Peyer's patch (tissue), 4 donors: ENCODE data around the gene THAP4. TPM values are rescaled to one million over a fixed set of nuclear protein-coding genes. Genes with fewer than 3 reads are reported as not detected.

Experiments
- DNase-seq, 3 donors: peaks; one replicate each; pipeline ENCODE4 v3.0.0-alpha.2; 2017 to 2019
- H3K27ac ChIP-seq, 4 donors: fragments of 200-600 bp; sonication (generic); one replicate each; pipeline ENCODE4 v1.5.1; 2016 to 2019
- H3K27me3 ChIP-seq, 2 donors: fragments of 200-600 bp; sonication (generic); one replicate each; pipeline ENCODE4 v1.5.1; 2019
- H3K36me3 ChIP-seq, 3 donors: fragments of 200-600 bp; sonication (generic); one replicate each; pipeline ENCODE4 v1.5.1; 2016 to 2019
- H3K4me1 ChIP-seq, 4 donors: fragments of 200-600 bp; sonication (generic); one replicate each; pipeline ENCODE4 v1.5.1; 2016 to 2019
- H3K4me3 ChIP-seq, 4 donors: fragments of 200-600 bp; sonication (generic); 1 replicate in 3 of 4; 2 replicates in 1 of 4; pipeline ENCODE4 v1.5.1; 2016 to 2019; ENCODE audit warnings: mild to moderate bottlenecking in 1 of 4
- H3K9me3 ChIP-seq, 4 donors: fragments of 200-600 bp; sonication (generic); one replicate each; pipeline ENCODE4 v1.5.1; 2016 to 2019; ENCODE audit warnings: mild to moderate bottlenecking in 1 of 4
- POLR2A ChIP-seq, 2 donors: fragments of 450-650 bp; IDR thresholded peaks; one replicate each; pipeline ENCODE4 v1.5.1; 2017; ENCODE audit warnings: antibody characterized with exemption in 2 of 2, mild to moderate bottlenecking in 2 of 2, moderate library complexity in 2 of 2
- total RNA-seq, 4 donors: library from RNA; depleted of rRNA; stranded (reverse); fragments of >200 nt; gene quantifications; one replicate each; pipeline ENCODE4 v1.1.0, GENCODE V29; 2016
- TF ChIP-seq, protein P1 (sequence below), 6 experiments: fragments of 450-650 bp in 4 of 6; fragments of 200-600 bp in 2 of 6; sonication (generic) in 1 of 6; IDR thresholded peaks; one replicate each; pipeline ENCODE4 v1.5.1; 2017 to 2019; ENCODE audit warnings: antibody characterized with exemption in 6 of 6, mild to moderate bottlenecking in 3 of 6, moderate library complexity in 1 of 6

THAP4 gene
- total RNA-seq, 4 donors from 2014 or later = 46.4 to 90.0 (median 71.8) TPM

GRCh38 chr2:241673797-241674725 is 37.1 kb upstream of the THAP4 start:
- H3K27ac ChIP-seq = no peak overlapping the region
- peaks cover 0 to 72% (median 0%) of the 10 kb centered on the region in 3 donors for H3K36me3 ChIP-seq
- TF ChIP-seq, protein P1, sequence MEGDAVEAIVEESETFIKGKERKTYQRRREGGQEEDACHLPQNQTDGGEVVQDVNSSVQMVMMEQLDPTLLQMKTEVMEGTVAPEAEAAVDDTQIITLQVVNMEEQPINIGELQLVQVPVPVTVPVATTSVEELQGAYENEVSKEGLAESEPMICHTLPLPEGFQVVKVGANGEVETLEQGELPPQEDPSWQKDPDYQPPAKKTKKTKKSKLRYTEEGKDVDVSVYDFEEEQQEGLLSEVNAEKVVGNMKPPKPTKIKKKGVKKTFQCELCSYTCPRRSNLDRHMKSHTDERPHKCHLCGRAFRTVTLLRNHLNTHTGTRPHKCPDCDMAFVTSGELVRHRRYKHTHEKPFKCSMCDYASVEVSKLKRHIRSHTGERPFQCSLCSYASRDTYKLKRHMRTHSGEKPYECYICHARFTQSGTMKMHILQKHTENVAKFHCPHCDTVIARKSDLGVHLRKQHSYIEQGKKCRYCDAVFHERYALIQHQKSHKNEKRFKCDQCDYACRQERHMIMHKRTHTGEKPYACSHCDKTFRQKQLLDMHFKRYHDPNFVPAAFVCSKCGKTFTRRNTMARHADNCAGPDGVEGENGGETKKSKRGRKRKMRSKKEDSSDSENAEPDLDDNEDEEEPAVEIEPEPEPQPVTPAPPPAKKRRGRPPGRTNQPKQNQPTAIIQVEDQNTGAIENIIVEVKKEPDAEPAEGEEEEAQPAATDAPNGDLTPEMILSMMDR (IDR thresholded peaks at IDR 0.05) = no peak
- no peak for TF ChIP-seq POLR2A (IDR thresholded peaks at IDR 0.05)
- no peaks in the 10 kb centered on the region for H3K9me3 ChIP-seq
- no peaks in the 10 kb centered on the region for H3K4me1 ChIP-seq
- no peak overlapping the region for H3K4me3 ChIP-seq
- no peak for DNase-seq
- H3K27me3 ChIP-seq = no peaks in the 10 kb centered on the region

GRCh38 chr2:241673189-241673663 is 36.3 kb upstream of the THAP4 start:
- Histone ChIP-seq H3K27ac (no peak overlapping the region), H3K4me3 (no peak overlapping the region), H3K36me3 (peaks cover 0 to 76% (median 0%) of the 10 kb centered on the region in 3 donors), H3K9me3 (no peaks in the 10 kb centered on the region), H3K27me3 (no peaks in the 10 kb centered on the region), H3K4me1 (no peaks in the 10 kb centered on the region)
- no peak for TF ChIP-seq POLR2A (IDR thresholded peaks at IDR 0.05)
- TF ChIP-seq, protein P1 (IDR thresholded peaks at IDR 0.05) = no peak
- DNase-seq = no peak

DNA sequence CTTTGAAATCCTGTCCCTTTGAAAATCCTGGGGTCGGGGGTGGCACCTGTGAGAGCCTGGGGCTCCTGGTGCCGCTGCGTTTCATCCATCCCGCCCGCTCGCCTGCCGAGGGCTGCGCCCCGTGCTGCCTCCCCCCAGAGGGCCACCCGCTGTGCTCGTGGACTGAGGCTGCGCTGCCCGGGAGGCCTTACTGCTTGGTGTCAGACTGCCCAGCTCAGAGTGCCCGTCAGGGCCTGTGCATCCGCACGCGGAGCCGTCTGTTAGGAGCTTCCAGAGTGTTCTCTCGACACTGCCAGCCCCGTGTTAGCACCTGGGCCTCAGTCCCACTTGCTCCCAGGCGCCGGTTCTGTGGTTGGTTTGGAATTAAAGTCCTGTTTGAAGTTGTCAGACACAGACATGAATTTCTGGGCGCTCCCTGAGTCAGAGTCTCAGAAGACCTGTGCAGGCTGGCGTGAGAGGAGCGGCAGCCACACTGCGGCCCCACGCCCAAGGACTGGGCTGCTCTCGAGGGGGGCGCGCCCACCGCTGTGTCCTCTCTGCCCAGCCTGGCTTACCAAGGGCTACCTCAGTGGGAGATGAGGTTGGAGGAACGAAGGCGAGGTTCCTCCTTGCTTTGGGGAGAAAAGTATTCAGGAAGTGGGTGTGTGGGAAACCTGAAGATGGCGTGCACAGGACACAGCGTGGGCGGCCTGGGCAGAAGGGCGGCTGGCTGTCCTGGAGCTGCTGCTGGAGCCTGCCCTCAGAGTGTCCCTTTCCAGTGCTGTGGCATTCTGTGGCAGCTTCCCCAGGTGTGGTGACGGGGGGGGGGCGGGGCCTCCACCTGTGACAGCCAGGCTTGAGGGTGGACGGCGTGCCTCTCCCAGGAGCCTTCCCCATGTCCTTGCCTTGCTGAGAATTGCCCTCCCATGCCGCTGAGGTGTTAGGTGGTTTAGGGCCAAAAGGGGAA is 35.6 kb upstream of the THAP4 start:
- Histone ChIP-seq H3K27ac (no peak overlapping the region), H3K4me3 (no peak overlapping the region), H3K9me3 (no peaks in the 10 kb centered on the region), H3K4me1 (no peaks in the 10 kb centered on the region), H3K27me3 (no peaks in the 10 kb centered on the region), H3K36me3 (peaks cover 0 to 76% (median 0%) of the 10 kb centered on the region in 3 donors)
- DNase-seq = no peak
- TF ChIP-seq POLR2A (IDR thresholded peaks at IDR 0.05) = no peak
- TF ChIP-seq, protein P1 (IDR thresholded peaks at IDR 0.05) = no peak

GRCh38 chr2:241671457-241672240 is 34.7 kb upstream of the THAP4 start:
- no peak for TF ChIP-seq POLR2A (IDR thresholded peaks at IDR 0.05)
- TF ChIP-seq, protein P1 (IDR thresholded peaks at IDR 0.05) = no peak
- Histone ChIP-seq H3K4me3 (no peak overlapping the region), H3K36me3 (peaks cover 0 to 76% (median 0%) of the 10 kb centered on the region in 3 donors)

More at GRCh38 chr2:241671457-241672240, 34.7 kb upstream of the THAP4 start:
- no peaks in the 10 kb centered on the region for H3K27me3 ChIP-seq
- DNase-seq = no peak
- H3K27ac ChIP-seq = no peak overlapping the region
- no peaks in the 10 kb centered on the region for H3K9me3 ChIP-seq
- no peaks in the 10 kb centered on the region for H3K4me1 ChIP-seq
